ENCODE data around the gene CCL4L2.
"Not testable (repeated sequence)": the region's sequence is repeated elsewhere in the genome, so short reads cannot be mapped to it uniquely, and the experiment has no call there.

The CCL4L2 gene

DNA sequence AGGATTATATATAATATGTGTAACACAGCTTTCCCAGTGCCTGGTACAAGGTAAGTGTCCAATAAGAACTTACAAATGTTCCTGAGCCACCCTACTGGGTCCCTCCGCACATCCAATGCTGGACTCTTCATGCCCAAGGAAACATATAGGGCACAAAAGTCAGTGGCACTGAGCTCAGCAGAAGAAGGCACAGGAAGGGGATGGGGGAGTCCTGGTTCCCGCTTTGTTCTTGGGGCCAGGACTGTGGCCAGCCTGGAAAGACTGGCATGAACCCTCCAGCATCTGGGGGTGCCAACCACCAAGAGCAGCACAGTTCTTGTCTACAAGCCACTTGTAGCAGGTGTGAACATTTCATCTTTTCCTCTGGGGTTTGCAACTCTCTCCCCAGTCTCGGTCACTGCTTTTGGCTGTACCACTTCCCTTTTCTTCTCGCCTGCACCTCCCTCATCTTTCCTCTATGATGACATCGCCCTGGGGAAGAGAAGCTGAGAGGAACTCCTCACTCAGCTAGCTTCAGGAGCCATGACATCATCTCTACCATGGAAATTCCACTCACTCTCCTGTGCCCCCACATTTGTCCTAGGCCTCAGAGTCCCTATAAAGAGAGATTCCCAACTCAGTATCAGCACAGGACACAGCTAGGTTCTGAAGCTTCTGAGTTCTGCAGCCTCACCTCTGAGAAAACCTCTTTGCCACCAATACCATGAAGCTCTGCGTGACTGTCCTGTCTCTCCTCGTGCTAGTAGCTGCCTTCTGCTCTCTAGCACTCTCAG lies at the start of gene CCL4L2:
TSS of gene CCL4L2 (plus strand) at position 625 of the 773 bp plus-strand sequence.
- not testable (repeated sequence) for DNase-seq (ENCODE audit: low read depth)

DNA sequence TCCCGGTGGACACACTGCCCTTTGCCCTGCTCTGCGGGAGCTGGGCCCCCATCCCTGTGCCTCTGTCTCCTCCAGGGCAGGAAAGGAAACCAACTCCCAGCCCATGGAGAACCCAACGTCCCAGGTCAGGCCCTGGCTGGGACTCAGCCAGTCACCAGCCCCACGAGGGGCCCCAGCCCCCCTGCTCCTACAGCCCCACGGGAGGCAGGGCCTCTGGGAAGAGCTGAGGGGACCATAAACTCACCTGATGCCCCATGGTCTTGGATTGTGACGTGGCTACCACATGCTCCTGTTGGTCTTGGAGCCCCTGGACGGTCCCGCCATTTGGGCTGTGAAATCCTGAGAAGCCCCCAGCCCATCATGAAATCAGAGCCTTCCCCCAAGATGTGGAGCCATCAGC lies 42.0 kb upstream of the CCL4L2 start:
- DNase-seq (ENCODE audit: low read depth): not testable (repeated sequence)

DNA sequence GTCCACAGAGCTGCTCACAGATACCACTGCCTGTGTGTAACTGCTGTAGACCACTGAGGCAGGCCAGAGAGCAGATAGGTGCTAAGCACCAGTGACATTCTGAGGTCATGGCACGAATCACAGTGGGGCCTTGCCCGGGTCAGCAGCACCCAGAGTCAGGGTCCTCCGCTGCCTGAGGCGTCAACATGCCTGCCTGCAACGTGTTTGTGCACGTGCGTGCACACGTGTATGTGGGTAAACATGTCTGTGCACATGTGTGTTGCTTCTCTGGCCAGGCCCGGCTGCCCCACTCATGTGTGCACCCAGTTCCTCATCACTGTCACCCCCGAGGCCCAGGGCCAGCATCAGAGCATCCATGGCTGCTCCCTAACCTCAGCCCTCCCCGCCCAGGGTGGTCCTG lies 34.3 kb upstream of the CCL4L2 start, which contains the start of gene TBC1D3B:
TSS of gene TBC1D3B (minus strand) at position 101 of the 400 bp plus-strand sequence. CDS start 1,586 bp downstream, outside the sequence.
- DNase-seq (ENCODE audit: low read depth): not testable (repeated sequence)

DNA sequence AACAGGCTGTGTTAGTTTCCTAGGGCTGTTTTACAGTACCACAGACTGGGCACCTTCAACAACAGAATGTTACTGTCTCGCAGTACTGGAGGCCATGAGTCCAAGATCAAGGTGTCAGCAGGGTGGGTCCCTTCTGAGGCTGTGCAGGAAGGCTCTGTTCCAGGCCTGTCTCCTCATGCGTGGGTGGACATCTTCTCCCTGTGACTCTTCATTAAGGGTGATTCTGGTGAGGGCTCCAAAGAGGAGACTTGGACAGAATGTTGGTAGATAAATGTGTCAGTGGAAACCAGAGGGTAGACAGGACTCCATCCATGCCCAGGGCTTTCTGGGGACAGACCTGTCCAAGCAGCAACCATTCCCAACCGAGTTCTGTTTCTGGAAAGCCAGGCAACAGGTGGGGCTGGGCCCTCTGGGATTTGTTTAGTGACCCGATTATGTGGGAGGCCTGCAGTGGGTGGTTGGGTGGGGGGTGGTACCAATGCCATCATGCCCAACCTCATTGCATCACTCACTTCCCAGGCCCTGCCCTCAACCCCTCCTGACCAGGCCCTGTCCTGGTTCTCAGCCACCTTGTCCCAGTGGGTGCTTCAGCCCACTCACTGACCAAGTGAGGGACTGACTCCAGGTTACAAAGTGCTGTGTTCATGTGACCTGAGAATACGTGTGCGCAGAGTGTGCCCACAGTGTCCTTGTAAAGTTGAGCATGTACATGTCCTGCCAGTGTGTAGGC lies 29.3 kb upstream of the CCL4L2 start:
- not testable (repeated sequence) for DNase-seq (ENCODE audit: low read depth)

DNA sequence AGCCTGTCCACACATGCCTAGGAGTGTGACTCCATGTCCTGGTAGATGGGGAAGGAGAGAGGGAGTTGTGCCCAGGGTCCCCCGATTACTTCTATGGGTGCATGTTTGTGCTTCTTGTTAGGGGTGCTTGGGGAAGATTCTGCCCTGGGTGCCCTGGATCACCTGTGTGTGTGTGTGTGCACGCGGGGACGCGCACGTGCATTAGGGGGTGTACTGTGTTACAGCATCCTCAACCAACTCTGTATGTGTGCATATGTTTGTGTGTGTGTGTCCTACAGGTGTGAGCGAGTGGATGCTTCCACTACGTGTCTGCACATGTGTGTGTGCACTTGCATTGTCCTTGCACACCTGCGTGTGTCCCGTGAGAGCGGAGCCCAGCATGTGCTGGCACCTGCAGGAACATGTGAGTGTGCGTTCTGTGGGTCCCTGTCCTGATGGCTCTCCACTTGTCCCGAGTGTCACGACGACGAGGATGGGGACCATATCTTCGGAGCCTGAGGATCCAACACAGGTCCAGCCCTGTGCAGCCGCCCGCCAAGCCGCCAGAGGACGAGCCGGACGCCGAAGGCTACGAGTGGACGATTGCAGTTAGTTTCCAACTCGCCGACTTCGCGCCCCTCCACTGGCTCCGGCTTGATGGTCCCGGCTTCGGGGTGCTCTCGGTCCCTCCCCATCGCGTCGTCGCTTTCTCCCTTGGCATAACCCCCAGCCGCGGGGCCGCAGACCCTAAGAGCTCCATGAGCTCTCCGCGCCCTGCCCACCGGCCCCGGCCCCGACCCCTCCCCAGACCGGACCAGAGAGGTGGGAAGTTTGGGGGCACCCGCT lies 28.5 kb upstream of the CCL4L2 start:
- DNase-seq (ENCODE audit: low read depth): no peak

DNA sequence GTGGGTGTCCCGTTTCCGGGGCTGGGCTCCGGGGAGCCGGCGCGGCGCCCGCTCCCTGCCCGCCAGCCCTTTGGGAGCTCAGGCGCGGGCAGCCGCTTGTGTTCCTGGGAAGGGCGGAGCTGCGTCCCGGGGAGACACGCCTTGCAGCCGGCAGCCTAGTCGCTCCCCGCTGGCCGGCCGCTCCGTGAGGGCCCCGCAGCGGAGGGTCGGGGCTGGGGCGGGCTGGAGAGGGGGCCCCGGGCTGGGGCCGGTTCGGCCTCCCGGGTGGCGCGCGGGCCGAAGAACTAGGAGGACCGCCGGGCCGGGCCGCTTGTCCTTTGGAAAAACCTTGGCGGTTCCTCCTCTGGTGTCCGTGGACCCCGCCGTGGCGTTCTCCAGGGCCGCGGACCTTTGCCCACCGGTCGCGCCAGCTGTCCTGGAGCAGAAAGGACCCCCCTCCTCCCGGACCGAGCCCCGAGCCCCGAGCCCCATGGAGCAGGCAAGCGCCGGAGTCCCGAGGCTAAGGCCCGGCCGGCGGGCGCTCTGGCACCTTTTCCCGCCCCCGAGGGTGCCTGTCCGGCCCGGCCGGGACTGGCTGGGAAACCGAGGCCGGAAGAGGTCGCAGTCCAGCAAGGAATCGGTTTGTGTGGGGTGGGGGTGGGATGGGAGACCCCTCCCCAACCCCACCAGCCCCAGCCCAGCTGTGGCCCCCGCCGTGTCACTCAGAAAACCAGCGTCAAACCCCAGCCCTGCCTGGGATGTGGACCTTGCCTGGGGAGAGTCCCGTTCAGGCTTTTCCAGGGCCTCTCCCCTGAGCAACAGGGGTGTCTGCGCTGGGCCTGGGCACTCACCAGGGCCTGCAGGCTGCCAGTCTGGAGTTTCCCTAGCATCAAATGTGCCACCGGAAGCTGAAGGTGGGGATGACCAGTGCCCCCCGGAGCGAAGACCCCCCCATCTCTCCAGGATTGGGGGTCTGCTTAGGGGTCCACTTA lies 27.6 kb upstream of the CCL4L2 start:
- DNase-seq (ENCODE audit: low read depth): peak; percentile 67

DNA sequence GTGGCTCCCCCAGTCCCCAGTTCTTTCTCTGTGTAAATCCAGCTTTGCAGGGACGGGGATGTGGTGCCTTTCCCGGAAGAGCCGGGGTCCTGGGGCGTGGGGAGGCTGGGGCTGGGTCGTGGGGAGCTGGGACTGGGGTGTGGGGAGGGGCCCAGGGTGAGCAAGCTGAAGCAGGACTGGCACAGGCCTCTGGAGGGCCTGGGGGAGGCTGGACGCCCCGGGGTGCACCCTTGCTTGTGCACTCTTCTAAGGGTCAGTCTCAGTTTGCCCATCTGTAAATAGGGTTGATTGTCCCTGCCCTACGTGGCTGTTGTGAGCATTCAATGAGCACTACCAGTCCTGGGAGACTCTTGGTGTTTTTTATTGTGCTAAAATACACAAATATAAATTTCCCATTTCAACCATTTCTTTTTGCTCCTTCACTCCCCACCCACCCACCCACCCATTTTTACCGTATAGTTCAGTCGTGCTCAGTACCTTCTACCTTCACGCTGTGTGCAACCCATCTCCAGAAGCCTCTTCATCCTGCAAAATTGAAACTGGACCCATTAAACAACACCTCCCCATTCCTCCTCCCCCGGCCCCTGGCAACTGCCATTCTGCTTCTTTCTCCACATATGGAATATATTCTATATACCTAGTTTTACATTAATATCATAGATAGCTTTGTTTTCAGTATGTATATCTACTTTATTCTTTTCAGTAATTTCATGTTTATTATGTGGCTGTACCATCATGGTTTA lies 26.7 kb upstream of the CCL4L2 start:
- no peak for DNase-seq (ENCODE audit: low read depth)

DNA sequence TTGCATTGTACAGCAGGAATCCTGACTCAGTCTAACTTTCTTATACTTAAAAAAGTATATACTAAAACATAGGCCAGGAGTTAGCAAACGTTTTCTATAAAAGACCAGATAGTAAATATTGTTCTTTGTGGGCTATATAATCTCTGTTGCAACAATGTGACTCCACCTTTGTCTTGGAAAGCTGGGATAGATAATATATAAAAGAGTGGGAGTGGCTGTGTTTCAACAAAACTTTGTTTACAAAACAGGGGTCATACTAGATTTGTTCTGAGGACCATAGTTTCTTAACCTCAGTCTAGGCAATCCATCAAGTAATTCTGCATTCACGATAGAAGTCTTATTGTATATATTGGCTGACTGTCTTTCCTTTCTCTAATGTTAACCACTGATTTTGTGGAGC lies 25.4 kb upstream of the CCL4L2 start:
- DNase-seq (ENCODE audit: low read depth): no peak

DNA sequence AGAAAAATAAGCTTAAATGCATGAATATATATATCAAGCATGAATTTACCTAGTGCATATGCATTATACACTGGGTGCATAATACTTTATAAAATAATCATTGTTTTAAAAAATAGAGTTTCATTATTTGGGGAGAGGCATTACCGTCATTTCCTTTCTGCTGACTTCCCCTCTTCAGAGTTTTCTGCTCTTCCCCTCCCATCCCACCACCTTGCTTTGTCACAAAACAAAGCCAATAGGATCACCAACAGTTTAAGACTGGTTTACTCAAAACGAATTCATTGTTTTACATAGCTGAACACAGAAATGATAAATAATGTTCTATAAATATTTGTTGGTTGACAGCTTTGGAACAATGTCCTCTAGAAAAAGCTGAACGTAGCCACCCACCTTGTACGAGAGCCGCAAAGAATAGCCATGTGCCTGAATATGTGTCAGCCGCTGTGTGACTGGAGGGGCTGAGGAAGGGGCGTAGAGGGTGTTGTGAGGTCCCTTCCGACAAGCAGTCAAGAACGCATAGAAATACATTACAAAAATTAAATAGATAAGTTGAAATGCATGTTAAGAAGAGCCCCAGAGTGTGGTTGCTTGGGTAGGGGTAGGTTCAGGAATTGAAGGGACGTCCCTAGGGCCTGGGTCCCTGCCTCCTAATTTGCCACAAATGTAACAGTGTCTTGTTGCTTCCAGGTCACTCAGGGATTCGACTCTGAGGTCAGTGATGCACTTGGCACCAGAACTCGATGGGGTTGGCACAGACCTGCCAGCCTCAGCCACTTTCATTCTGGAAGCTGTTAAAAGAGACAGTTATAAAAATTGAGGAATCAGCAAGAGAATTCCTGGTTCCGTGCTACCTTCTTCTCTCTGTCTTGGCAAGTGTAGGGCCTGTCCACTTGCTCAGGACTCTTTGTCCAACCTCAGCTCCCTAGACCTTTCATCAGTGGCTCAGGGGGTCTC lies 23.8 kb upstream of the CCL4L2 start:
- not testable (repeated sequence) for DNase-seq (ENCODE audit: low read depth)

DNA sequence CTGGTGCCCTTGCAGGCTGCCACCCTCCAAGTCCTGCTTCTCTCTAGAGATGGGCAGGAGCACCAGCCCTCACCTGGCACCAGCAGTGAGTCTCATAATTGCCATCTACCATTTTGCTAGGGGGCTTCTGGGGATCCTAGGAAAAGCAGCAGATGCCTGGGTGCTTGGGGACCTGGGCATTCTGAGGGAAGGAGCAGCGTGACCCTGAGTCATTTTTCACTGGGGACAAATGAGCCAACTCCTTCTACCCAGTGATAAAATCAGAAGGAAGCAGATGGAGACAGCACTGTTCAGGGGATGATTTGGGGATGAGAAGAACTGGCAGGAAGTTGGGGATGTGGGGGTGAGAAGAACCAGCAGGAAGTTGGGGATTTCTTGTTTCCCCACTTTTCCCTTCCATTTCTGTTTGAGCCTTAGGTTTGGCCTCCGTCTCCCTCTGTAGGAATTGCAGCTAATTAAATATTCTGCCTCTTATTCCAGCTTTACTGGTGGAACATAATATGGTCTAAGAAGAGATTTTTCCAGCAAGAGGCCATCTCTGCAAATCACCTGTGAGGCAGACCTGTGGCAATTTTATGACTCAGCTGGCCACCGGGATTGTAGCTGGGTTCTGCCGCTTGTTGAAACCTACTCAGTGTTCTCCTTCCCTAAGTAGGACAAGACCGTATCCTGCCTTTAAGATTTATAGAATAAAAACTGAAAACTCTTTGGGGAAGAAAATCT lies 22.8 kb upstream of the CCL4L2 start:
- not testable (repeated sequence) for DNase-seq (ENCODE audit: low read depth)

DNA sequence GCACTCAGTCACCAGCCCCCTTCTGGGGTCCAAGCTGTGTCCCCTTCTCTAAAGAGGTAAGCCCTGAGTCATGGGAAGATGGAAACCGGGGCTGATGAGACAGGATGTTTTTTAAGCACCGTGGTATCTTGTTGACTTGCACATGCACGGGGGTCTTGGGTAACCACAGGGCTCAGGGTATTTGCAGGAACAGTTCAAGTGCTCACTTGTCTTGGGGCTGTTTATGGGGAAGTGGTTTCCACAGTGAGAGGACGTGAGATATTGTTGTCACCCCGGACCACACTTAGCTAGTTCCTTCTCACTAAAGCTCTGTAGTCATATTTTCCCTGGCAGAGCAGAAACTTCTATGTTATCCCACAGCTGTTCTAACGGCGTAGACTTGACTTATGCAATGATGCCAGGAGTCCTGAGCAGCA lies 22.0 kb upstream of the CCL4L2 start:
- no peak for DNase-seq (ENCODE audit: low read depth)

DNA sequence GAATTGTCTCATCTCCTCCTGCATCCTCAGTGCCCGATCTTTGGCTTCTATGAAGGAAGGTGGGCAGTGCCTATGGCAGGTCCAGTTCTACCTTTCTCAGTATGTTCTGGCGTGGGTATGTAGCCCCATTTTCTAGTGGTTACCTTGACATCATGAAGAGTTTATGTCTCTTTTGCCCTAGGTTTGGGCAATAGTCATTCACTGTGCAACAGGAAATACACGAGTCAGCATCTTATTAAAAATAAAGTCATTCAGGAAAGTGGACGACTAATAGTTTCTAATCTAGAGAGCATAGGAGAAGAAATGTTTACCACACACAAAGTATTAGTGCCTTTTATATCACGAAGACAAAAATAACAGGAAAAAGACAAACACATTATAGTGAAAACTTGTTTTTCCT lies 20.9 kb upstream of the CCL4L2 start:
- DNase-seq (ENCODE audit: low read depth): not testable (repeated sequence)

DNA sequence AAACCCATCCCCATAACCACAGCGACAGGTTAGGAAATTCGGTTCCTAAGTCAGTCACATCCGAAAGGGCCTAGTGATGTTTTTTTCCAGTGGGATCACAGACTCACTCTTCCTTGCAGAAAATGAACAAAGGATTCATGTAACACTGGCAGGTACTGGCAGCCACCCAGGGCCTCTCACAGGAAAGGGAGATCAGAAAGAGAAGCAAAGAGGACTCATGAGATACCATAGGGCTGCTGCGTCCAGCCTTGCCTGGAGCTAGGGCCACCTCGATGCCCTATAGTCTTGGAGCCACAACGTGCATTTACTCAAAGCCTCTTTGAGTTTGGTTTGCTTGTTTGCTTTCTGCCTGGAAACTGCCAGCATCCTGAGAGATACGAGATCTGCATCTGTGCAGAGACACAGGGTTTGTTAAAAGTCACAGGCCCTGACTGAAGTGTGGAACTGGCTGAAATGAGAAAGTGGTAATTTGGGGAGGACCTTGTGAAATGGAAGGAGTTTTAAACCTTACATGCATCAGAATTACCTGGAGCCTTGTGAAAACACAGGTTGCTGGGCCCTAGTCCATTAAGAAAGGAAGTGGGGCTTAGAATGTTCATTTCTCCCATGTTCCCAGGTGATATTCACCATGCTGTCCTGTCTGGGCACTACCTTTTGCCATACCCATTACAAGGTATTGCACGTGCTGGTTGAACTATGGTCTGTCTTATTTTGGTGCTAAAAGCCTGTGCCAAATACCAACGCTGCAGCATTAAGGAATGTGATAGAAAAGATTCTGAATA lies 20.1 kb upstream of the CCL4L2 start:
- DNase-seq (ENCODE audit: low read depth): not testable (repeated sequence)

DNA sequence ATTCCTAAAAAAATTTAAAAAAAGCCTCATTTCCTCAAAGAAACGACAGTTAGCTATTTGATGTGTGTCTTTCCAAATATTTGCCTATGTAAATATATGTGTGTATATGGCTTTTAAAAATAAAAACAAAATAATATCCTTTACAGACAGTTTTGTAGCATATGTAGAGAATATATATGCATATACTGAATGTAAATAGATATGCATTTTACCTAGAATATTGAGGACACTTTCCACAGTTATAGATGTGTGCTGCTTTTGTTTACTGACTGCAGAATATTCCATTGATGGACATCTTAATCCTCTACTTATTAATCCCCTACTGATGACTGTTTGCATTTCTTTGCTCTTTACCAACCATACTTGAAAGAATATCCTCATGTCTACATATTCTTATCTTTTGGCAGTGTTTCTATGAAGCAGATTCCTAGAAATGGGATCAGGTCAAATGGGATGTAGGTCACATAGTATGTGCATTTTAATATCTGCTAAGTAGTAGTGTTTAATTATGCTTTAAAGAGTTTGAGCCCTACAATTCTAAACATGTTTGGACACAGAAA lies 17.6 kb upstream of the CCL4L2 start:
- DNase-seq (ENCODE audit: low read depth): no peak

DNA sequence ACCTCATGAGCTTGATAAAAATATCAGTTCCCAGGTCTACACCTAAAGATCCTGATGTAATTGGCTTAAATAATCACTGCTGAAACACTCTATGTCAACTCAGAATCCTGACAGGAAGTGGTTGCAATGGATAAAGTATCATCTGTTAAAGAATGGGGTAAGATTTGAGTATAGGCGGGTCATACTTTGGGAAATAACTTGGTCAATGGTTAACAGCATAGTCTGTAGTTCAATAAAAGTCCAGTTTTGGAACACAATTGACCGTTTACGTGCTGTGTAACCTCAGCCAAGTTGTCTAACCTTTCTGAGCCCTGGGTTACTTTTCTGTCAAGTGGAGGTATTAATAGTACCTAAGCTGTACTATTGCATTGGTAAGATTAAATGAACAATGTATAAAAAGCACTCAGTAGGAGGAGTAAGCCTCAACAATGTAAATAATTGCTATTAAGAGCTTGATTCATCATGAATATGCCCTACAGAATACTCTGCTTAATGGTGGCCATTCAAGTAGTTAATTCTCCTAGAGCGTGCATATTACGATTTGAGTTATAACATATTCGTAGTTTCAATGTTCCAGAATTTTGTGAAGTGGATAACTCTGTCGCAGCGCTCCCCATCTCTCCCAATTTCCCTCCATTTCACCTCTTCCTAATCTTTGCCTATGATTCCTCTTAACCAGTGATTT lies 16.6 kb upstream of the CCL4L2 start:
- DNase-seq (ENCODE audit: low read depth): not testable (repeated sequence)

DNA sequence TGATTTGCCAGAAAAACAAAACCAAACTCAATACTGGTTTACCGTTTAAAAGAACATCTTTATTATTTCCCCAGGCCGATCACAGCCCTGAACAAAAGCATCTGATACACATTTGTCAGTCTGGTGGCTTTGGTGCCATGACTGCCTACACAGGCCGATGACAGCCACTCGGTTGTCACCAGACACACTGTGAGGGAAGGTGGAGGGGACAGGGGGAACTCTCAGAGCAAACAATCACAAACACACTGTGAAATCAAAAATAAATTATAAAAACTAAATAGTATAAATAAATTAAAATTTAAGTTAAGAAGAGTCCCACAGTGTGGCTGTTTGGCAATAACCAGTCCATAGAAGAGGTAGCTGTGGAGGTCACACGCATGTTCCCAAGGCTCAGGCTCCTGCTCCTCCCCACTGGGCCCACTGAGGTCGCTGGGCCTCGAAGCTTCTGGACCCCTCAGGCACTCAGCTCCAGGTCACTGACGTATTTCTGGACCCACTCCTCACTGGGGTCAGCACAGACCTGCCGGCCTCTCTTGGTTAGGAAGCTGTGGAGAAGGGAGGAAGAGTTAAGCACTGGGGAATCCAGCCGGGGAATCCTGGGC lies 15.9 kb upstream of the CCL4L2 start:
- DNase-seq (ENCODE audit: low read depth): not testable (repeated sequence)
